ENCODE results near the gene KRT79. TPM values are rescaled to one million over a fixed set of nuclear protein-coding genes. Genes with fewer than 3 reads are reported as not detected.

The KRT79 gene
- total RNA-seq, 1 experiment from 2014 or later: not detected

DNA sequence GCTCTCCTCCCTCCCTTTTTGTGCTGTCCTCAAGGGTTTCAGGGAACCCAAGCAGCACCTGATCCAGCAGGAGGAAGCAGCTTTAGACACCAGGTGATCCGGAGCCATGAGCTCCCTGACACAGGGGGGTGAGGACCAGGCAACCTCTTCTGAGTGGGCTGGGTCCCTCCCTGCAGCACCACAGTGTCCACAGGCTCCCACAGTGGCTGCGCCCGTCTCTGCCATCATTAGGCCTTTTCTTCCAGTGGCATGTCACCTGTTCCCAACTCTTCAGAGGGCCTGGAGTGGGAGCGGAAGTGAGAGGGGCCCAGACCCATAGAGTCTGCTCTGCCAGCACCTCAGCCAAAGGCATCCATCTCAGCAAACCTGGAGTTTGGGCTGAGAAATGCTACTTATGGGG is 56.5 kb downstream of the KRT79 start:
- Histone ChIP-seq H3K9me3 (no peaks in the 10 kb centered on the region), H3K4me3 (no peak overlapping the region), H3K36me3 (no peaks in the 10 kb centered on the region), H3K27me3 (0 out of 2 replicates have a peak, but pooled peaks cover 4% of the 10 kb centered on the region)
- DNase-seq: no peak

DNA sequence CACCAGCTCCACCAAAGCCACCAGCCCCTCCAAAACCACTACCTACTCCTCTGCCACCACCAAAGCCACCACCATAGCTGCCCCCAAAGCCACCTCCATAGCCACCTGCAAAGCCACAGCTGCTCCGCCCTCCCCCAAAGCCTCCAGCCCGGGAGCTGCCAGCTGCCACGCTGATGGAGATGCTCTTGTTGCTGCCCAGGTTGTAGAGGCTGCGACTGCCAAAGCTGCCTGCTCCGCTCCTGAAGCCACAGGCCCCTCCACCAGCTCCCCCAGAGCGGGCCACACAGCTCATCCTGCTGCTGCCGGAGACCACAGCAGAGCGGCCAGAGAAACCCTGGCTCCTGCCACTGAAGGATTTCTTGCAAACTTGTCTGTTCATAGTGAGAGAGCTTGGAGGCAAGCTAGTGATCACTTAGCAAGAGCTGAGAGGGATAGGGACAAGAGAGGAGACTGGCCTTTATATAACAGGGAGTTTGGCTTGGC is 57.2 kb downstream of the KRT79 start, which contains the start of gene KRT76:
Gene KRT76, minus strand, starts transcription at position 433 of the 483 bp plus-strand sequence. Its CDS starts 54 bp downstream, at position 379.
- H3K4me3 ChIP-seq: no peak within 1 kb of the TSS
- no peaks in the 10 kb centered on the region for H3K36me3 ChIP-seq
- 0 out of 2 replicates have a peak, but pooled peaks cover 4% of the 10 kb centered on the region for H3K27me3 ChIP-seq
- DNase-seq: no peak
- no peaks in the 10 kb centered on the region for H3K9me3 ChIP-seq

DNA sequence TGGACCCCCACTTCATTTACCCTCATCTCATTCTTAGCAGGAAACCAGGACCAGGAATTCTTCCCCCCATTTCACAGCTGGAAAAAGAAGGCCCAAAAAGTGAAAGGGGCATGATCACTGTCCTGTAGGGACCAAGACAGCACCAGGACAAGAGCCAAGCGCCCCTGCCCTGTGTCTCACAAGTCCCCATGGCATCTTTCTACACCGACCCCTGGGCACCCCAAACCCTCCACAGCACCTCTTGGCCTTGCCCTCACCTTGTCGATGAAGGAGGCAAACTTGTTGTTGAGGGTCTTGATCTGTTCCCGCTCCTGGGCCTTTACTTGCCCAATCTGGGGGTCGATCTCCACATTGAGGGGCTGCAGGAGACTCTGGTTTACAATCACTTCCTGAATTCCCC is 57.7 kb downstream of the KRT79 start:
- no peak for DNase-seq
- Histone ChIP-seq H3K9me3 (no peaks in the 10 kb centered on the region), H3K36me3 (no peaks in the 10 kb centered on the region), H3K27me3 (0 out of 2 replicates have a peak, but pooled peaks cover 4% of the 10 kb centered on the region), H3K4me3 (no peak overlapping the region)

DNA sequence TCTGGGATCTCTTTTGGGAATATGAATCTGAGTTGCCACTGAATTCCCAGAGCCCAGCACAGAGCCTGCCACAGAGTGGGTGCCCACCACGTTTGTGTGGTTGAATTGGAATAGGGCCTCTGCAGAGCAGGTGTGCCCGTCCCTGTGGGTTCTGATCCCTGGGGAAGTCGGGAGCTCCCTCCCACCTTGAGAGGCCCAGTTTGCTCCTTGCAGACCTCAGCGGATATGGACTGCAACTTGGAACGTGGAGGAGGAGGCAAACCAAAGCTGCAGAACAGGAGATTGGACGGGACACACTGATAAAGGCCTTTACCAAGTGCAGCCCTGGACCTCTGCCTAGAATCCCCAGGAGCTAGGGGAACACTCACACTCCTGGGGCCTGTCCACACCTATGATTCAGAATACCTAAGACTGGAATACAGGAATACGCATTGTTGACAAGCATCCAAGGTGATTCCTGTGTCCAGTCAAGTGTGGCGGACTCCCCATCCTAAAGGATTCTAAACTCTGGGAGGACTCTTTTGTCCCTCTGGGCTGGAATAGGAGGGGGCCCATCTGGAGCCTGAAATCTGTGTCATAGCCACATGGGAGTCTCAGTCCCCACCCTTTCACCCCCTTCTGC is 59.4 kb downstream of the KRT79 start:
- Histone ChIP-seq H3K9me3 (no peaks in the 10 kb centered on the region), H3K36me3 (no peaks in the 10 kb centered on the region), H3K27me3 (0 out of 2 replicates have a peak, but pooled peaks cover 6% of the 10 kb centered on the region), H3K4me3 (no peak overlapping the region)
- DNase-seq: no peak

DNA sequence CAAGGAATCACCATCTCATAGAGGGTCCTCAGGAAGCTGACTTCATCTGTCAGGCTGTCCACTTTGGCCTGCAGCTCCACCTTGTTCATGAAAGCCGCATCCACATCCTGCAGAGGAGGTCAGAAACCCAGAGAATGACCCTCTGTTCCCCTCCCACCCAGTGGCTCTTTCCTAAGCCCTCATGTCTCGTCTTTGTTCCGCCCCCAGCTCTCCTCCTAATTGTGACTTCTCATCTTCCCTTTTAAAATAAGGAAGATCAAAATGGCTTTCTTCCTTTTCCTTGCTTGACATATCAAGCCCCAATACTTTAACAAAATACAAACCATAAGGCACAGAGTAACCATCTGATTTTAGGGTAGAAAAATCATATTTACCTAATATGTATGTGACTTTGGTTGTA is 61.3 kb downstream of the KRT79 start:
- no peak for DNase-seq

DNA sequence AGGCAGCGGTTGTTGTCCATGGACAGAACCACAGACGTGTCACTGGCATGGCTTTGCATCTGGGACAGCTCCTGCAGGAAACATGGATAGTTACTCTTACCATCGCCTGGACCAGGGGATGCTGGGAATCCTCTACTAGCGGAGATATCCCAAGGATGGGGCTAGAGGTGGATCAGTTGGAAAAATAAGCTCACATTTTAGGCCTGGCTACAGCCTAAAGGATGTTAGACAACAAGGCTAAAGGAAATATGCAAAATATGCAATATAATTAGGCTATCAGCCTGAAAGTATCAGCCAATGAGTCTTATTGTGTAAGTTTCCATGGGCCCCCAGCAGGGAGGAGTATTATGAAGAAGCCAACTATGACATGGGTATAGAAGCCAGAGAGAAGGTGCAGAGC is 61.9 kb downstream of the KRT79 start:
- Histone ChIP-seq H3K4me3 (no peak overlapping the region), H3K36me3 (no peaks in the 10 kb centered on the region), H3K27me3 (0 out of 2 replicates have a peak, but pooled peaks cover 4% of the 10 kb centered on the region), H3K9me3 (no peaks in the 10 kb centered on the region)
- no peak for DNase-seq

More for the DNA sequence above, 61.3 kb downstream of the KRT79 start:
- Histone ChIP-seq H3K4me3 (no peak overlapping the region), H3K27me3 (0 out of 2 replicates have a peak, but pooled peaks cover 4% of the 10 kb centered on the region), H3K36me3 (no peaks in the 10 kb centered on the region), H3K9me3 (no peaks in the 10 kb centered on the region)

DNA sequence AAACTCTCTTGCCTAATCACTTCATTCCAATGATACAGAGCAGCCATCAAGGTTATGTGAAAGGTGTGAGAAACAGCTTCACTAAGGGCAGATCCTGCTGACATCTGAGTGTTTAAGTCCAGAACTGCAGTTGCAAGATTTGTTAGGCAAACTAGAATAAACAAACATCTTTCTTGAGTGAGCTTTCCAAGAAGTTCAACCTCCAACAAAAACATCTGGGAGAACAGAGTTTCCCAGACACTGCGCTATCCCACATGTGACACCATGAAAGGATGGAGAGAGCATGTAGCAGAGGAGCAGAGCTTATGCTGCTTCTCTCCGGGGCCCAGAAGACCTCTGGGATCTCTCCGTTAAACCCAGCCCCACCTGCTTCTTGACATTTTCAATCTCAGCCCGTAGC is 62.6 kb downstream of the KRT79 start:
- Histone ChIP-seq H3K9me3 (no peaks in the 10 kb centered on the region), H3K27me3 (0 out of 2 replicates have a peak, but pooled peaks cover 4% of the 10 kb centered on the region), H3K36me3 (no peaks in the 10 kb centered on the region), H3K4me3 (no peak overlapping the region)
- no peak for DNase-seq

Other genes with a start within 250 kb of the KRT79 start
- not detected in 2 replicates for gene KRT72, start 232.8 kb downstream of the KRT79 start, total RNA-seq (2014; rRNA removed; shearing (Covaris generic); ENCODE audit: low replicate concordance)
- not detected in 2 replicates for gene KRT73, start 215.8 kb downstream of the KRT79 start, total RNA-seq (2014; rRNA removed; shearing (Covaris generic); ENCODE audit: low replicate concordance)
- not detected in 2 replicates for gene KRT2, start 182.1 kb downstream of the KRT79 start, total RNA-seq (2014; rRNA removed; shearing (Covaris generic); ENCODE audit: low replicate concordance)
- not detected in 2 replicates for gene KRT1, start 153.9 kb downstream of the KRT79 start, total RNA-seq (2014; rRNA removed; shearing (Covaris generic); ENCODE audit: low replicate concordance)
- not detected in 2 replicates for gene KRT77, start 130.8 kb downstream of the KRT79 start, total RNA-seq (2014; rRNA removed; shearing (Covaris generic); ENCODE audit: low replicate concordance)
- not detected in 2 replicates for gene KRT76, start 57.0 kb downstream of the KRT79 start, total RNA-seq (2014; rRNA removed; shearing (Covaris generic); ENCODE audit: low replicate concordance)
- not detected in 2 replicates for gene KRT3, start 38.2 kb downstream of the KRT79 start, total RNA-seq (2014; rRNA removed; shearing (Covaris generic); ENCODE audit: low replicate concordance)
- not detected in 2 replicates for gene KRT4, start 20.2 kb downstream of the KRT79 start, total RNA-seq (2014; rRNA removed; shearing (Covaris generic); ENCODE audit: low replicate concordance)
- not detected in 2 replicates for gene KRT78, start 14.7 kb upstream of the KRT79 start, total RNA-seq (2014; rRNA removed; shearing (Covaris generic); ENCODE audit: low replicate concordance)
- 39.2 and 44.4 TPM in 2 replicates for gene KRT8, start 70.8 kb upstream of the KRT79 start, total RNA-seq (2014; rRNA removed; shearing (Covaris generic); ENCODE audit: low replicate concordance)
- 104 and 136 TPM in 2 replicates for gene KRT18, start 114.8 kb upstream of the KRT79 start, total RNA-seq (2014; rRNA removed; shearing (Covaris generic); ENCODE audit: low replicate concordance)
- 684 and 692 TPM in 2 replicates for gene EIF4B, start 172.1 kb upstream of the KRT79 start, total RNA-seq (2014; rRNA removed; shearing (Covaris generic); ENCODE audit: low replicate concordance)
- 10.8 and 12.4 TPM in 2 replicates for gene TNS2, start 215.8 kb upstream of the KRT79 start, total RNA-seq (2014; rRNA removed; shearing (Covaris generic); ENCODE audit: low replicate concordance)
- 22.1 and 23.9 TPM in 2 replicates for gene SPRYD3, start 245.1 kb upstream of the KRT79 start, total RNA-seq (2014; rRNA removed; shearing (Covaris generic); ENCODE audit: low replicate concordance)

Measured in MG63 (cell line).